ENCODE measurements around the gene GDPD3.
A peak's percentile ranks its signal among the peaks of the same experiment; 100 is the strongest.
"Not testable (repeated sequence)": the region's sequence is repeated elsewhere in the genome, so short reads cannot be mapped to it uniquely, and the experiment has no call there.

GDPD3 gene

DNA sequence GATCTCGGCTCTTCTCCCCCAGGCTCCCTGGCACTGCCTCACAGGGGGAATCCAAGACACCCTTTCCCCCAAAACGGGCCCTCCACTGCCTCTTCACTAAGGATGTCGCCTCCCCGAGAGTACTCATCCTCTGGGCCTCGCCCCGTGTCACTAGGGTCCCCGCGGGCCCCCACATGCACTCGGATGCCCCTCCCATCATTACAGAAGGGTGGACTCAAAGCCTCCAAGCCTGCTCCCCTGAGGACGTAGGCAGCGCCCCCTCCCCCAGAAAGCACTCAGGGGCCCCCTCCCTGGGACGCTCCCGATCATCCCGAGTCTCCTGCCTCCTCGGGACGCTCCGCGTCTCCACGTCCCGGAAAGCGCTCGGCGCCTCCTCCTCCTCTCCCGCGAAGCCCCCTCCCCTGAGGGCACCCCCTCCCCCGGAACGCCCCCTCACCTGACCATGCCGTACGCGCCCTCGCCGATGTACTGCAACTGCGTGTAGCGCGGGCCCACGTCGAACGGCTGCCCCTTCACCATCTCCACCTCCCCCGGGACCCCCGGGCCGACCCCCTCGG, 9.3 kb upstream of the GDPD3 start:
- DNase-seq: peak; percentile 8

DNA sequence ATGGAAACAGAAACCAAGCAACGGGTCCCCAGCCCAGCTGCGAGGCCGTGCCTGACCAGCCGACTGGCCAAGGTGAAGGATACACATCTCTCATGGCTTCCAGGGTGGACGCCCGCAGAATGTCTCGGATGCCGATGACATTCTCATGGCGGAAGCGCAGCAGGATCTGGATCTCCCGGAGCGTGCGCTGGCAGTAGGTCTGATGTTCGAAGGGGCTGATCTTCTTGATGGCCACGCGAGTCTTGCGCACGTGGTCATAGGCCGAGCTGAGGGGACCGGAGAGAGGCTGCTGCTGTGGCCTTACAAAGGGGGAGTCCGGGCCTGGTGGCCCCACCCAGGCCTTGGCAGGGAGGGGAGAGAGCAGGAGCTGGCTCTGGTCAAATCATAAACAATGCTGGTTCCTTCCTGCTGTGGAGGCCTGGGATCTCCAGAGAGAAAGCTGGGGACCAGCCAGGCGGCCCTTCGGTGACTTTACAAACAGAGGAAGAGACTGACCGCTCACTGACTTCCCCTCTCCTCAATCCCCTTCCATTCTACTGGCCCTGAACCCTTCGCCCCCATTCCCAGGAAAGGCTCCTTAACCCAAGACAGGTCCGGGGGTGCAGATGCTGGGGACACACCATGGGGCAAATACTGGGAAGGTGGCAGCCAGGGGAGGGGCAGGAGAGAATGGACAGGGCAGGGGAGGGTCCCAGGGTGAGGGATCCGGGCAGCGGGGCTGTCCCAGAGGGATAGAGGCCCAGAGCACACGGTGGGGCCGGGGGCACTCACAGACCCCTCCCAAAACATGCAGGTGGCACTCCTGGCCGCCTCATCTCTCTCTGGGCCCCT, 8.6 kb upstream of the GDPD3 start:
- no peak for DNase-seq

DNA sequence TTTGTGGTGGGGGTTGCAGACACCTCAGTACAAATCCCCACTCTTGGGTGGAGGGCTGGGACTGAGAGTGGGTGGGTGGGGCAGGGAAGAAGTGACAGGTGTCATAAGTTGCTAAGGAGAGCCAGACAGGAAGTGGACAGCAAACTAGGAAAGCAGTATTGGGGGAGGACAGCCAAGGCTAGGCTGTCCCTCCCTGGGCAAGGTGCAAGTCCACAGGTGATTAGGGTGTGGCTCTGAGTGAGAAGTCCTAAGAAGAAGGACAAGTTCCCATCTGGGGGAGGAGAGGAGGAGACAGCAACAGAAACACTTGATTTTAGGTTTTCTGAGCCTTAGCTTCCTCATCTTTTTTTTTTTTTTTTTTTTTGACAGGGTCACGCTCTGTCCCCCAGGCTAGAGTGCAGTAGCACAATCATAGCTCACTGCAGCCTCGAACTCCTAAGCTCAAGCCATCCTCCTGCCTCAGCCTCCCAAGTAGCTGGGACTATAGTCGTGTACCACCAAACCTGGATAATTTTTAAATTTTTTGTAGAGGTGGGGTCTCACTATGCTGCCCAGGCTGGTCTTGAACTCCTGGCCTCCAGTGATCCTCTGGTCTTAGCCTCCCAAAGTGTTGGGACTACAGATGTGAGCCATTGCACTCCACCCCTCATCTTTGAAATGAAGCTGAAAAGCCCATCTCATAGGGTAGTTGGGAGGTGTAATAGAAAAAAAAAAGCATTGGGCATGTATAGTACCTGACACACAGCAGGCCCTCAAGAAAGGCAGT, 7.2 kb upstream of the GDPD3 start:
- no peak for DNase-seq

GRCh38 chr16:30119428-30119827, 6.1 kb upstream of the GDPD3 start:
- no peak for DNase-seq

GRCh38 chr16:30117768-30118167, 4.4 kb upstream of the GDPD3 start:
- DNase-seq: no peak

DNA sequence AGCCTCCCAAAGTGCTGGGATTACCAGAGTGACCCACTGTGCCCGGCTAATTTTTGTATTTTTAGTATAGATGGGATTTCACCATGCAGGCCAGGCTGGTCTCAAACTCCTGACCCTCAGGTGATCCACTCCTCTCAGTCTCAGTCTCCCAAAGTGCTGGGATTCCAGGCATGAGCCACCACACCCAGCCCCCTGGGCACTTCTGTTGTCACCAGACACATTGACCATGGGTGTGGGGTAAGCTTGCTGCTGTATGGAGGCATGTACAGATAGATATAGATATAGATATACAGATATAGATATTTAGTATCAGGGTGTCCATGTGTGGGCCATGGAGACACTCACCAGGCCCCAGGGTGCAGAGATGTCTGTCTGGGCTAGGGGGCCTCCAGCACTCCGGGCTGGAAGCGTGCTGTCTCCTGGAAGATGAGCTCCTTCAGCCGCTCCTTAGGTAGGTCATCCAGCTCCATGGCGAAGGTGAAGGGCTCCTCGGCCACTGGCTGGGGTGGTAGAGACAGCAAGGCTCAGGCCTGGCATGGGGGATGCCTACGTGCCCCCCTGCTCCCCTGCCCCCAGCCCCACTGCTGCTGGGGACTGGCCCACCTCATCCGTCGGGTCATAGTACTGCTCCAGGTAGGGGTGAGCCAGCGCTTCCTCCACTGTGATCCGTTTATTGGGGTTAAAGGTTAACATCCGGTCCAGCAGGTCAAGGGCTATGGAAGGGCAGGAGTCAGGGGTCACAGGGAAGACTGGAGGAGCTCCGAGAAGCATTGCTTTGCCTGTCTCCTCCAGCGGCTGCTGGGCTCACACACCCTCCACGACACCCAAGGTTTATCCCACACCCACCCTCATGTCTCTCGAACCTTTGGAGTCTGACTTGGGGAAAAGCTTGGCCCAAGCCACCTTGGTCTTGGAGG, 3.2 kb upstream of the GDPD3 start:
- no peak for DNase-seq

DNA sequence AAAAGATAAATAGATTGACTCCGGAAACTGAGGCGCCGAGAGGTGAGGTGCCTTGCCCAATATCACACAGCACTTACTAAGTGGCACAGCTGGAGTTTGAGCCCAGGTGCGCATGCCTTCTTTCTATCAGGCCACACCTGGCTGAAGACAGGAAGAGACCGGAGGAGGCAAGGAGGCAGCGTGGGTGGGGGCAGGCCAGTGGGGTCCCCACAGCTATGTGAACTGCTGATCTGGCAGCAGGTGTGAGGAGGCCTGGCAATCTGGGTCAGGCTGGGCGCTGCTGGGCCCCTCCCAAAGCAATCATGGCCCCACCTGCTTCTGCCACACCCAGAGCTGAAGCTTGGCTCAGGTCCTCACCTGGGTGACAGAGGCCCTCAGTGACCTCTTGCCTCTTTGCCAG, 1.9 kb upstream of the GDPD3 start:
- no peak for DNase-seq

DNA sequence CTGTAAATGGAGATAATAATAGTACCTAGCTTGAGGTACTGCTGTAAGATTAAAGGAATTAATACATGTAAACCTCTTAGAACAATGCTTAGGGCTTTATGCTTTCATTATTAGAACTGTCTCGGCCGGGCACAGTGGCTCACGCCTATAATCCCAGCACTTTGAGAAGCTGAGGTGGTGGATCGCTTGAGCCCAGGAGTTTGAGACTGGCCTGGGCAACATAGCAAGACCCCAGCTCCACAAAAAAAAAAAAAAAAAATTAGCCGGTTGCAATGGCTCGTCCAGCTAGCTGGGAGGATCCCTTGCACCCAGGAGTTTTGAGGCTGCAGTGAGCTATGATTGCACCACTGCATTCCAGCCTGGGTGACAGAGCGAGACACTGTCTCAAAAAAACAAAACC, 1.5 kb upstream of the GDPD3 start:
- DNase-seq: not testable (repeated sequence)

DNA sequence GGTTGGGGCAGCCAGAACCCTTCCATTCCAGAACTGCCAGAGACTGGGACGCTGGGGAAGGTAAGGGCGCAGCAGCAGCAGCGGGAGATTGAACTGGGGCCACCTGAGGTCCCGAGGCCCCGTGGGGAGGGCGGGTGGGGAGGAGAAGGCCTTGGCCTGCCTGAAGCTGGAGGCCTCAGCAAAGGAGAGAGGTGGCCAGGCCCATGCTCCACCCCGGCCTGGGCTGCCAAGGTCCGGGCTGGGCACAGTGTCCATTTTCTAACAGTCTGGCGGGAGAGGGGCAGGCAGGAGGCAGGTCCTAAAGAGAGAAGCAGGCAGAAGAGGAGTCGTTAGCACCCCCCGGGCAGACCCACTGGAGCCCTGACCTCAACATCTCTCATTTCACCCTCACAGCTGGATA, 1.1 kb upstream of the GDPD3 start:
- no peak for DNase-seq

GRCh38 chr16:30113711-30114333, 485 bp upstream of the GDPD3 start:
- DNase-seq: no peak

- peak; percentile 36 for DNase-seq
Observed at GRCh38 chr16:30112197-30113030, 923 bp downstream of the GDPD3 start.

- DNase-seq: peak; percentile 13
Observed at GRCh38 chr16:30110661-30111060, 2.7 kb downstream of the GDPD3 start.

DNA sequence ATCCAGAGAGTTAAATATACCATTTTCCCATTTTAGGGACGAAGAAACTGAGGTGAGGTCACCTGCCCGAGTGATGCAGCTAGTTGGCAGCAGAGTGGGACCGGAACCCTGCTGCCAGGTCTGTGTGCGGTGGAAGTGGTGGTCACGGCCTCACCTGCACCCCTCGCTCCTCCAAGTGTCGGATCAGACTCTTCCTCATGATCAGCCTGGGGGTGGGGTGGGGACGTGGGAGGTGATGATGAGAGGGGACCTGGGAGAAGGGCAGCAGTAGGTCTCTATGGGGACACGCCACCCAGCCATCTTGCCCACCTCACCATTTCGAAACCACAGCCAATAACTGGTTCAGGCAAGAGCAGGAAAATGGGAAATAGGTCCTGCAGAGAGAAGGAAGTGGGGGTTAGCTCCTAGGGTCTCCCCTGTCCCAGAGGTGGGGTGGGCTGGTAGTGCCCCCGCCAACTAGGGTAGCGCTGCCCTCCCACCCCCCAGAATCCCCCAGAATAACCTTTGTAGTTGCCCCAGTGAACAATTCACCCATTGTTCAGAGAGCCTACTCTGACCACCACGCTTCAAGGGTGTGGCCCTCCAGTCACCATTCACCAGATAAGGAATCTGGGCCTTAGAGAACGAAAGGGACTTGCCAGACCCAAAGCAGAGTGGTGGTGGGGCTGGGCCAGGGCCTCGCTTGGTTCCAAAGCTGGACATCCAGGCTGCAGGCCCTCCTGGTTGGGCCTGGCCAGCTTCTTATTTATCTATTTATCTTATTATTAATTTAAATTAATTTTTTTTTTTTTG, 5.1 kb downstream of the GDPD3 start:
- DNase-seq: no peak

DNA sequence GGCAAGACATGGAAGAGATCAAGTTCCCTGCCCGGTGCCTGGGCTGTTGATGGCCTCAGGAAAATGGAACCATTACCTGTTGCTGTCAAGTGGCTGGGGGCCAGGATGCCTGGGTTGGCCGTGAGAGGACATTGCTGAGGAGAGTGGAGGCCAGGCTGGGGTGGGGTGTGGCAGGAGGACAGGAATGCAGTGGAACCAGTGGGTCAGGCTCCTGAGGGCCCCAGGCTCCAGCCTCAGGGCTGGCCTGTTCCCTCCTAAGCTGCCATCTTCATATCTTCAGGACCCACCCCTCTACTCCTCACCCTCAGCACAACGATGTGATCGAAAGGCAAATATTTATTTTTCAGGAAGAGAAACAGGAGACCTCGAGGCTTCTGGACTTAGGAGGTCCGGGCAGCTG, 8.8 kb downstream of the GDPD3 start:
- no peak for DNase-seq

DNA sequence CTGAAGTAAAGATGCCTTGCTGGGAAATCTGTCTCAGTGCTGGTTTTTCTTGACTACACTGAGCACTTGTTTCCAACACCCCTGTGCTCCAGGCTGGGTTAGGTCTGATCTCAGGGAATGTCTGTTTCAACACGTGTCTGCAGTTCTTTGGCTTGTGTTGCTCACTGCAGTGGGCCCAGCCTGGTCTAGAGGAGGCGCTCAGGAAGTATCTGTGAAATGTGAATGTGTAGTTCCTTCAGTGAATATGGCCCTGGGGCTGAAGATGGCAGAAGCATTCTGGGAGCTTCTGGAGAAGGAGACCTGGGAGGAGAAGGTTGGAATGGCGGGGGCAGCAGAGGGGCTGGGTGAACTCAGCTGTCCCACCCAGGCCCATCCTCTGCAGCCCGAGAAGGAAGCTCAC, 9.2 kb downstream of the GDPD3 start:
- no peak for DNase-seq

- no peak for DNase-seq
Observed at GRCh38 chr16:30096862-30097563, 16.3 kb downstream of the GDPD3 start.

DNA sequence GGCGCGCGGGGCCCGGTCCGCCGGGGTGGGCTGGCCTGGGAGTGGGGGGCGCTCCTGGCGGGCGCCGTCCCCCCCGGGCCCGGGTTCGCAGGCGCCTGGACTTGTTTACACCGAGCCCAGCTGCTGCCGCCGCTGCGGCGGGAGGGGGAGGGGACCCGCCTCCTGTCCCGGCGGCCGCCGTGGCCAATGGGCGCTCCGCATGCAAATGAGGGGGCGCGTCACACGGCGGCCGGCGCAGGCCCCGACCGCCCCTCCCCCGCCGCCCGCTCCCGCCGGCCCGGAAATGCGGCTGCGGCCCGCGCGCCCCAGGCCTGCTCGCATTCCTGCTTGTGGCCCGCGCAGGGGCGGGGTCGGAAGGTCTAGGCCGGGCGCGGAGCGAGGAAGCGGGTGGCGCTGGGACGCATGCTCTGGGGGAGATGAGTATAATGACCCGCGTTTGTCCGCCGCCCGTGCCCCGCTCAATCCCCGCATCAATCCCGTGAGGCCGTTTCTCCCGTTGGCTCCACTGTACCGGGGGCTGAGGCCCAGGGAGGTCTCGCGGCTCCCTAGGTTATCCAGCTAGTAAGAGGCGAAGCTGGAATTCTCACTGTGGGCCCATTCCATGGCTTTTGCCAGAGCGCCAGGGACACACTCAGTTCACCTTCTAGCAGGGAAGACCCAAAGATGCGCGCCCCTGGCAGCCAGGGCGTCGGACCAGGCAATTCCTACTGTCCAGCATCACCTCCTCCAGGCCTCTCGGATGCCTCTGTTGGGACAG, 17.1 kb downstream of the GDPD3 start, which contains the start of gene YPEL3:
Gene YPEL3, minus strand, starts transcription at position 109 of the 757 bp plus-strand sequence. CDS start 731 bp downstream, outside the sequence.
- peak; percentile 87 for DNase-seq

DNA sequence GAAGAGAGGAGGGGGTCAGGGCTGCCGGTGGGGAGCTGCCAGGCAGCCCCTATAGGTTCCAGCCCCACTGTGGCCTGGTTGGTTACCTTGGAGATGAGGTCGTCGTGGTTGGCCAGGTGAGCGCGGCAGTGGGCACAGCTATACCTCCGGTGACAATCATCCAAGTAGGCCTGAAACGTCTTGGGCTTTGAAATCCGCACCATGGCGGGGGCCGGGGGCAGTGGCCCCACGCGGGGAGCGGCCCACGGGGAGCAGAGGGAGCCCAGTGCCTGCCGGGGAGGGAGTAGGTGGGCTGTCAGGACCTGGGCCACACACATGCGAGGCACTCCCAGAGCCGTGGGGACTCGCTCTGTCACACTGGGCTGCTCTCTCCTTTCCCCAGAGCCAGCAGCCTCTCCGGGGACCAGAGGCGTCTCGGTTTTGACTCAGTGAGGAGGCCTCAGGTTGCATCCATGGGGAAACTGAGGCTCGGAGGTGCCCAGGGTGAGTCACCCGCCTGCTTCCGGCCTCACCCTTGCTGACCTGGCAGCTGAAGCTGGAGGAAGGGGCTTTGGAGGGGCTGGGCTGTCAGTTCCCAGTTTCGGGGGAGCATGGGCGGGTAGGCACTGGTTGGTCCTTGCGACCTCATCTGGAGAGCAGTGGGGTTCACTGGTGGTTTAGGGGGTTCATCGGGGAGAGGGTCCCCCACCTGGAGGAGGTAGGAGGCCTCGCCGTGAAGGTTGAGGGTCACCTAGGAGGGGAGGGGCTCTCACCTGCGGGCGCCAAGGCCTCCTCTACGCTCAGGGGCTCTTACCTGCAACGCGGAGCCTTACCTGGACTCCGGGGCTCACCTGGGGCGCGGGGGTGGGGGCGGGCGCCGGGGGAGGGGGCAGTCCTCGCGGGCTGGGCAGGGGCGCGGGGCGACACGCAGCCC, 17.9 kb downstream of the GDPD3 start:
- no peak for DNase-seq

Measured in fibroblast of skin of right quadriceps (primary cell).